ENCODE measurements around the gene RAB11FIP3. TPM values are rescaled to one million over a fixed set of nuclear protein-coding genes. Genes with fewer than 3 reads are reported as not detected.

RAB11FIP3 gene
- total and polyA plus RNA-seq, 2 of the 13 experiments (the other 11 are each of a cell fraction or from before 2014, with no cell fraction given) = 34.3 to 57.6 TPM

DNA sequence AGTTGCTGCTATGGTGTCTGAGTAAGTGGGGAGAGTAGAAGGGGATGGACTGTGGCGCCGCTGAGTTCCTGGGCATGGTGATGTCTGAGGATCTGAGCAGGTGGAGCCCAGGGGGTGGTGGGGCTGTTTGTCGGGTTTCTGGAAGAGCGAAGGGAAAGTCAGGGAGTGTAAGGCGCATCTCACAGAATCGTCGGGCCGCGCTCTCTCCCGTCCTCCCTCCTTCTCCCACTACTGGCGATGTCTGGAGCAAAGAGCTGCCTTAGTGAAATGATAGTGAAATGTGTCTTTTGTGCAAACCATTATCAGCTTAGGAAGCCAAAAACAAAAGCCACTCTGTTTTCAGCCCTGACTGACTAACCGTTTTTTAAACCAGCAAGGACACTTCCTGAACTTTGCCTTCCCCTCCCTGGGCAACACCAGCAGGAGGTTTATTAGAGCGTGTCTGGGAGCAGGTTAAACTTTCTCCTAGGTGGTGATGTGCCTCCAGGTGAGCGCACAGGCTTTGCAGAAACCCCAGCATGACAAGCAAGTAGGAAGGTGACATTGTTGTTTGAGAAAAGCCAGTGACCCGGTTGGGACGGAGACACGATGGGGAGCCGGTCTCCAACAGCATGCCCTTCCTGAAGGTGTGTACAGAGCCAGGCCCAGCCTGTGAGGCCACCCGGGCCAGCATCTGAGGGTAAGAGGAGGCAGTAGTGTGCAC, 49.1 kb downstream of the RAB11FIP3 start (continued):
- TF ChIP-seq ZNF276 (CRISPR knock-in tag; IDR thresholded peaks at IDR 0.05; ENCODE audit: low read depth) (no peak), KDM3A (CRISPR knock-in tag; IDR thresholded peaks at IDR 0.05; ENCODE audit: low read depth) (no peak), KDM5A (IDR thresholded peaks at IDR 0.05; ENCODE audit: borderline replicate concordance, low read length) (no peak; the same call in 1 of the 2 replicates), NAIF1 (CRISPR knock-in tag; IDR thresholded peaks at IDR 0.05; ENCODE audit: borderline replicate concordance) (no peak), ADNP (CRISPR knock-in tag; IDR thresholded peaks at IDR 0.05) (no peak), ZNF34 (CRISPR knock-in tag; IDR thresholded peaks at IDR 0.05; ENCODE audit: borderline replicate concordance) (no peak), BCL6 (CRISPR knock-in tag; IDR thresholded peaks at IDR 0.05) (peak; percentile 54)
- TF ChIP-seq, protein P1, sequence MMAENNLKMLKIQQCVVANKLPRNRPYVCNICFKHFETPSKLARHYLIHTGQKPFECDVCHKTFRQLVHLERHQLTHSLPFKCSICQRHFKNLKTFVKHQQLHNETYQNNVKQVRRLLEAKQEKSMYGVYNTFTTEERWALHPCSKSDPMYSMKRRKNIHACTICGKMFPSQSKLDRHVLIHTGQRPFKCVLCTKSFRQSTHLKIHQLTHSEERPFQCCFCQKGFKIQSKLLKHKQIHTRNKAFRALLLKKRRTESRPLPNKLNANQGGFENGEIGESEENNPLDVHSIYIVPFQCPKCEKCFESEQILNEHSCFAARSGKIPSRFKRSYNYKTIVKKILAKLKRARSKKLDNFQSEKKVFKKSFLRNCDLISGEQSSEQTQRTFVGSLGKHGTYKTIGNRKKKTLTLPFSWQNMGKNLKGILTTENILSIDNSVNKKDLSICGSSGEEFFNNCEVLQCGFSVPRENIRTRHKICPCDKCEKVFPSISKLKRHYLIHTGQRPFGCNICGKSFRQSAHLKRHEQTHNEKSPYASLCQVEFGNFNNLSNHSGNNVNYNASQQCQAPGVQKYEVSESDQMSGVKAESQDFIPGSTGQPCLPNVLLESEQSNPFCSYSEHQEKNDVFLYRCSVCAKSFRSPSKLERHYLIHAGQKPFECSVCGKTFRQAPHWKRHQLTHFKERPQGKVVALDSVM (CRISPR knock-in tag; IDR thresholded peaks at IDR 0.05) = peak; percentile 48; the same call in 1 of the 2 replicates
- TF ChIP-seq, protein P2, sequence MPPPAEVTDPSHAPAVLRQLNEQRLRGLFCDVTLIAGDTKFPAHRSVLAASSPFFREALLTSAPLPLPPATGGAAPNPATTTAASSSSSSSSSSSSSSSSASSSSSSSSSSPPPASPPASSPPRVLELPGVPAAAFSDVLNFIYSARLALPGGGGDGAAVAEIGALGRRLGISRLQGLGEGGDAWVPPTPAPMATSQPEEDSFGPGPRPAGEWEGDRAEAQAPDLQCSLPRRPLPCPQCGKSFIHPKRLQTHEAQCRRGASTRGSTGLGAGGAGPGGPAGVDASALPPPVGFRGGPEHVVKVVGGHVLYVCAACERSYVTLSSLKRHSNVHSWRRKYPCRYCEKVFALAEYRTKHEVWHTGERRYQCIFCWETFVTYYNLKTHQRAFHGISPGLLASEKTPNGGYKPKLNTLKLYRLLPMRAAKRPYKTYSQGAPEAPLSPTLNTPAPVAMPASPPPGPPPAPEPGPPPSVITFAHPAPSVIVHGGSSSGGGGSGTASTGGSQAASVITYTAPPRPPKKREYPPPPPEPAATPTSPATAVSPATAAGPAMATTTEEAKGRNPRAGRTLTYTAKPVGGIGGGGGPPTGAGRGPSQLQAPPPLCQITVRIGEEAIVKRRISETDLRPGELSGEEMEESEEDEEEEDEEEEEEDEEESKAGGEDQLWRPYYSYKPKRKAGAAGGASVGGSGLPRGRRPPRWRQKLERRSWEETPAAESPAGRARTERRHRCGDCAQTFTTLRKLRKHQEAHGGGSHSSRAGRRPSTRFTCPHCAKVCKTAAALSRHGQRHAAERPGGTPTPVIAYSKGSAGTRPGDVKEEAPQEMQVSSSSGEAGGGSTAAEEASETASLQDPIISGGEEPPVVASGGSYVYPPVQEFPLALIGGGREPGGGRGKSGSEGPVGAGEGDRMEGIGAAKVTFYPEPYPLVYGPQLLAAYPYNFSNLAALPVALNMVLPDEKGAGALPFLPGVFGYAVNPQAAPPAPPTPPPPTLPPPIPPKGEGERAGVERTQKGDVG (CRISPR knock-in tag; IDR thresholded peaks at IDR 0.05; ENCODE audit: borderline replicate concordance) = no peak
- TF ChIP-seq, protein P3, sequence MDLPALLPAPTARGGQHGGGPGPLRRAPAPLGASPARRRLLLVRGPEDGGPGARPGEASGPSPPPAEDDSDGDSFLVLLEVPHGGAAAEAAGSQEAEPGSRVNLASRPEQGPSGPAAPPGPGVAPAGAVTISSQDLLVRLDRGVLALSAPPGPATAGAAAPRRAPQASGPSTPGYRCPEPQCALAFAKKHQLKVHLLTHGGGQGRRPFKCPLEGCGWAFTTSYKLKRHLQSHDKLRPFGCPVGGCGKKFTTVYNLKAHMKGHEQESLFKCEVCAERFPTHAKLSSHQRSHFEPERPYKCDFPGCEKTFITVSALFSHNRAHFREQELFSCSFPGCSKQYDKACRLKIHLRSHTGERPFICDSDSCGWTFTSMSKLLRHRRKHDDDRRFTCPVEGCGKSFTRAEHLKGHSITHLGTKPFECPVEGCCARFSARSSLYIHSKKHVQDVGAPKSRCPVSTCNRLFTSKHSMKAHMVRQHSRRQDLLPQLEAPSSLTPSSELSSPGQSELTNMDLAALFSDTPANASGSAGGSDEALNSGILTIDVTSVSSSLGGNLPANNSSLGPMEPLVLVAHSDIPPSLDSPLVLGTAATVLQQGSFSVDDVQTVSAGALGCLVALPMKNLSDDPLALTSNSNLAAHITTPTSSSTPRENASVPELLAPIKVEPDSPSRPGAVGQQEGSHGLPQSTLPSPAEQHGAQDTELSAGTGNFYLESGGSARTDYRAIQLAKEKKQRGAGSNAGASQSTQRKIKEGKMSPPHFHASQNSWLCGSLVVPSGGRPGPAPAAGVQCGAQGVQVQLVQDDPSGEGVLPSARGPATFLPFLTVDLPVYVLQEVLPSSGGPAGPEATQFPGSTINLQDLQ (CRISPR knock-in tag; IDR thresholded peaks at IDR 0.05) = no peak
- TF ChIP-seq, protein P4, sequence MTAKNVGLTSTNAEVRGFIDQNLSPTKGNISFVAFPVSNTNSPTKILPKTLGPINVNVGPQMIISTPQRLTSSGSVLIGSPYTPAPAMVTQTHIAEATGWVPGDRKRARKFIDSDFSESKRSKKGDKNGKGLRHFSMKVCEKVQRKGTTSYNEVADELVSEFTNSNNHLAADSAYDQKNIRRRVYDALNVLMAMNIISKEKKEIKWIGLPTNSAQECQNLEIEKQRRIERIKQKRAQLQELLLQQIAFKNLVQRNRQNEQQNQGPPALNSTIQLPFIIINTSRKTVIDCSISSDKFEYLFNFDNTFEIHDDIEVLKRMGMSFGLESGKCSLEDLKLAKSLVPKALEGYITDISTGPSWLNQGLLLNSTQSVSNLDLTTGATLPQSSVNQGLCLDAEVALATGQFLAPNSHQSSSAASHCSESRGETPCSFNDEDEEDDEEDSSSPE (CRISPR knock-in tag; IDR thresholded peaks at IDR 0.05) = peak; percentile 41; the same call in 1 of the 2 replicates
- TF ChIP-seq, protein P5, sequence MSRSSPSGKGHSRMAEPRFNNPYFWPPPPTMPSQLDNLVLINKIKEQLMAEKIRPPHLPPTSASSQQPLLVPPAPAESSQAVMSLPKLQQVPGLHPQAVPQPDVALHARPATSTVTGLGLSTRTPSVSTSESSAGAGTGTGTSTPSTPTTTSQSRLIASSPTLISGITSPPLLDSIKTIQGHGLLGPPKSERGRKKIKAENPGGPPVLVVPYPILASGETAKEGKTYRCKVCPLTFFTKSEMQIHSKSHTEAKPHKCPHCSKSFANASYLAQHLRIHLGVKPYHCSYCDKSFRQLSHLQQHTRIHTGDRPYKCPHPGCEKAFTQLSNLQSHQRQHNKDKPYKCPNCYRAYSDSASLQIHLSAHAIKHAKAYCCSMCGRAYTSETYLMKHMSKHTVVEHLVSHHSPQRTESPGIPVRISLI (CRISPR knock-in tag; IDR thresholded peaks at IDR 0.05; ENCODE audit: borderline replicate concordance) = peak; percentile 67; the same call in 1 of the 2 replicates
- TF ChIP-seq, protein P6, sequence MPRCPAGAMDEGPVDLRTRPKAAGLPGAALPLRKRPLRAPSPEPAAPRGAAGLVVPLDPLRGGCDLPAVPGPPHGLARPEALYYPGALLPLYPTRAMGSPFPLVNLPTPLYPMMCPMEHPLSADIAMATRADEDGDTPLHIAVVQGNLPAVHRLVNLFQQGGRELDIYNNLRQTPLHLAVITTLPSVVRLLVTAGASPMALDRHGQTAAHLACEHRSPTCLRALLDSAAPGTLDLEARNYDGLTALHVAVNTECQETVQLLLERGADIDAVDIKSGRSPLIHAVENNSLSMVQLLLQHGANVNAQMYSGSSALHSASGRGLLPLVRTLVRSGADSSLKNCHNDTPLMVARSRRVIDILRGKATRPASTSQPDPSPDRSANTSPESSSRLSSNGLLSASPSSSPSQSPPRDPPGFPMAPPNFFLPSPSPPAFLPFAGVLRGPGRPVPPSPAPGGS (CRISPR knock-in tag; IDR thresholded peaks at IDR 0.05) = no peak
